ENCODE results near the gene AIFM2. TPM values are rescaled to one million over a fixed set of nuclear protein-coding genes. Genes with fewer than 3 reads are reported as not detected.
"Not testable (repeated sequence)": the region's sequence is repeated elsewhere in the genome, so short reads cannot be mapped to it uniquely, and the experiment has no call there.

AIFM2 gene
- total and polyA plus RNA-seq, 10 donors: 4.3 to 9.4 (median 7.4) TPM

- no peaks in the 10 kb centered on the region for H3K27me3 ChIP-seq (replicated peaks in 1 of 7)
- H3K4me3 ChIP-seq: no peak overlapping the region
- intact Hi-C loops (cut with DNase I; ENCODE audit: low total_unique reads): no loop called here
- H3K27ac ChIP-seq: no peak overlapping the region
- peaks cover 0 to 54% (median 7%) of the 10 kb centered on the region in 6 donors for H3K36me3 ChIP-seq
- peaks cover 0 to 7% (median 0%) of the 10 kb centered on the region in 6 donors for H3K4me1 ChIP-seq
- no peak for DNase-seq
- WGBS, 5 donors: 91 to 96% (median 92%) methylated on average over 9 to 10 of the region's 10 CpGs
- TF ChIP-seq POLR2AphosphoS5 (IDR thresholded peaks at IDR 0.05): no peak
- H3K9me3 ChIP-seq: no peaks in the 10 kb centered on the region
Observed at GRCh38 chr10:70123817-70124216, 8.8 kb downstream of the AIFM2 start.

DNA sequence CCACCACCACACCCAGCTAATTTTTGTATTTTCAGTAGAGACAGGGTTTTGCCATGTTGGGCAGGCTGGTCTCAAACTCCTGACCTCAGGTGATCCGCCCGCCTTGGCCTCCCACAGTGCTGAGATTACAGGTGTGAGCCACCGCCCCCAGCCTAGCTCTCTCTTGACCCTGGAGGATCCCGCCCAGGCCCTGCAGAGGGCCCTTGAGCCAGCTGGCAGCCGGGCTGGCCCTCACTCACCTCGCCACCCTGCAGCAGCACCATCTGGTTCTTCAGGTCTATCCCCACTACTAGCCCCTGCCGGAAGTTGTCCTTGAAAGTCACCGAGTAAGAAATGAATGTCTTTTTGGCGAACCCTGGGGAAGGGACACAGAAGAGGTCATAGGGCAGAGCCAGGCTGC, 9.5 kb downstream of the AIFM2 start:
- H3K4me3 ChIP-seq; H3K27me3 ChIP-seq (replicated peaks in 1 of 7); H3K9me3 ChIP-seq; intact Hi-C loops (cut with DNase I; ENCODE audit: low total_unique reads); H3K27ac ChIP-seq; H3K4me1 ChIP-seq: not testable (repeated sequence)
- DNase-seq: peak; percentile 53
- peaks cover 0 to 51% (median 7%) of the 10 kb centered on the region in 6 donors for H3K36me3 ChIP-seq
- WGBS, 5 donors: 93 to 100% (median 94%) methylated on average over 6 to 9 of the region's 9 CpGs

- Histone ChIP-seq H3K27me3 (replicated peaks in 1 of 7) (no peaks in the 10 kb centered on the region), H3K9me3 (no peaks in the 10 kb centered on the region), H3K36me3 (peaks cover 0 to 53% (median 7%) of the 10 kb centered on the region in 6 donors), H3K4me1 (peaks cover 0 to 7% (median 0%) of the 10 kb centered on the region in 6 donors), H3K27ac (no peak overlapping the region), H3K4me3 (no peak overlapping the region)
- intact Hi-C loops (cut with DNase I; ENCODE audit: low total_unique reads): no loop called here
- TF ChIP-seq POLR2AphosphoS5 (IDR thresholded peaks at IDR 0.05): no peak
- TF ChIP-seq POLR2A (IDR thresholded peaks at IDR 0.05): no peak
- TF ChIP-seq CTCF (IDR thresholded peaks at IDR 0.05 in 8 of 11, conservative IDR thresholded peaks at IDR 0.05 in 3 of 11): no peak
- DNase-seq: peak; percentile 0
- WGBS, 5 donors: 54 to 78% (median 70%) methylated on average over 5 of the region's 5 CpGs
Observed at GRCh38 chr10:70122742-70123141, 9.9 kb downstream of the AIFM2 start.

GRCh38 chr10:70121281-70121949, 11.2 kb downstream of the AIFM2 start:
- peaks cover 0 to 8% (median 1%) of the 10 kb centered on the region in 6 donors for H3K4me1 ChIP-seq
- TF ChIP-seq POLR2A (IDR thresholded peaks at IDR 0.05) (no peak), CTCF (IDR thresholded peaks at IDR 0.05 in 8 of 11, conservative IDR thresholded peaks at IDR 0.05 in 3 of 11) (no peak), POLR2AphosphoS5 (IDR thresholded peaks at IDR 0.05) (no peak)
- intact Hi-C loops (cut with DNase I; ENCODE audit: low total_unique reads): no loop called here
- 89 to 98% (median 94%) methylated on average over 11 of the region's 11 CpGs for WGBS, 5 donors
- no peak overlapping the region for H3K27ac ChIP-seq
- H3K9me3 ChIP-seq: no peaks in the 10 kb centered on the region
- no peaks in the 10 kb centered on the region for H3K27me3 ChIP-seq (replicated peaks in 1 of 7)
- H3K36me3 ChIP-seq: peaks cover 0 to 61% (median 7%) of the 10 kb centered on the region in 6 donors
- peak; percentile 35 for DNase-seq
- no peak overlapping the region for H3K4me3 ChIP-seq

DNA sequence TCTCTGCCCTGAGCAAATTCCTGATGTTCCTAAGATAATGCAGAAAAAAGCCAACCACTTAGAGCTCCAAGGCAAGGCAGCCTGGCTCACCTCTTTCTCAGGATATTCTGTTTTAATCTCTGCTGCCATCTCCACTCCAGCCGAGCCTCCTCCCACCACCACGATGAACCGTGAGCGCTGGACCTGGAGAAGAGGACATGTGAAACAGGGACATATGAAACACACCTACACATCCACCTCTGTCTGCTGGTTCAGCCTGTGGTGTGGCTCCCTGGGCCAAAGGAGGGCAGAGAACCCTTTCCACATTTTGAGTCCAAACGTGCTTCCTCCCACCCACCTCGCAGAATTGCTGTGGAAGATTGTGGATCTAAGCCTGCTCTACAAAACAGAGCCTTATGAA, 12.2 kb downstream of the AIFM2 start:
- intact Hi-C loops (cut with DNase I; ENCODE audit: low total_unique reads): no loop called here
- peaks cover 0 to 13% (median 7%) of the 10 kb centered on the region in 6 donors for H3K4me1 ChIP-seq
- H3K27me3 ChIP-seq (replicated peaks in 1 of 7): no peaks in the 10 kb centered on the region
- H3K36me3 ChIP-seq: peaks cover 0 to 62% (median 7%) of the 10 kb centered on the region in 6 donors
- TF ChIP-seq POLR2A (IDR thresholded peaks at IDR 0.05) (no peak), CTCF (IDR thresholded peaks at IDR 0.05 in 8 of 11, conservative IDR thresholded peaks at IDR 0.05 in 3 of 11) (no peak), POLR2AphosphoS5 (IDR thresholded peaks at IDR 0.05) (no peak)
- peak; percentile 44 for DNase-seq
- no peaks in the 10 kb centered on the region for H3K9me3 ChIP-seq
- 92 to 96% (median 94%) methylated on average over 6 of the region's 6 CpGs for WGBS, 5 donors
- no peak overlapping the region for H3K4me3 ChIP-seq
- no peak overlapping the region for H3K27ac ChIP-seq
